CD4-positive, alpha-beta T cell treated with Interleukin-4 for 4 hours (primary cell): Measurements from ENCODE around the gene SIMC1.

ENCODE experiments used
- DNase-seq: peaks from one replicate; pipeline ENCODE4 v3.0.0-alpha.2; 2020

SIMC1 gene

GRCh38 chr5:176389135-176390123 lies 151.2 kb downstream of the SIMC1 start:
- DNase-seq = no peak

DNA sequence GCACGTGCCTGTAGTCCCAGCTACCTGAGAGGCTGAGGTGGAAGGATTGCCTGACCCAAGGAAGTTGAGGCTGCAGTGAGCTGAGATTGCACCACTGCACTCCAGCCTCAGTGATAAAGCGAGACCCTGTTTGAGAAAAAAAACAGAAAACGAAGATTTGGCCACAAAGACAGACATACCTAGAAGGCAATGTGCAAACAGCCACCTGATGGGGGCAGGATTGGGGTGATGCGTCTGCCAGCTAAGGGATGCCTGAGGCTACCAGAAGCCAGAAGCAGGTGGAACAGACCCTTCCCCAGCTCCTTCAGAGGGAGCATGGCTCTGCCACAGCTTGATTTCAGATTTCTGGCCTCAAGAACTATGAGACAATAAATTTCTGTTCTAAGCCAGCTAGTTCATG lies 153.3 kb downstream of the SIMC1 start:
- no peak for DNase-seq

DNA sequence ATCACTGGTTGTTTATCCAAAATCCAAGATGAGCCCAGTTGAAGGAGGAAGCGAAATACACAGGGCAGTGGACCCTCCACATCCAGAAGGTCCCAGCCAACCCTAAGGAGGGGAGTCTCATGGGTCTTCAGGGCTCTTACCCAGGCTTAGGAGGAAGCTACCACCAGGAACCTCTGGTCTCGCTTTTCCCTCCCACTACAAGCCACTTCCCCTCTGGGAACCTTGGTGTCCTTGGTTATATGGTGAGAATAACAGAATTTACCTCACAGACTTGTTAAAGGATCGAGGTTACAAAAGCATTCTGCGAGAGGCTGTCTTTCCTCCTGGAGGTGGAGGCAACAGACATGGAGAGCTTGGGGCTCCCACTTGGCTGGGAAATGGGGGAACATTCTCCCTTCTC lies 153.8 kb downstream of the SIMC1 start:
- DNase-seq = no peak

DNA sequence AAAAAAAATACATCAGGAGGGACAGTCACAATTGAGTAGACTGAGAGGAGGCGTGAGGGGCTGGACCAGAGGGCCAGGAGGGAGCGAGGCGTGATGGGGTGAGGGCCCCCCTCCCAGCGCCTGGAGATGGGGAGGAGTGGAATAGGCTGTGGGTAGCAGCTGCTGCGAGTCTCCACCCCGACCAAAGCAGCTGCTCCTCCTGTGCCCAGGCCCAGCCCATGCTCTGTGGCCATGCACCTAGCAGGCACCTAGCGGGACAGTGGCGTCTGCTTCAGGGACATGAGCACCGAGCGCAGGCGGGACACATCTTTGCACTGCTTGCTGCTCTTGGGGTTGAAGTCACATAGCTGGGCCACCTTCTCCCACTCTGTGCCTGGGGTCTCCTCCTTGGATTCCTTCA lies 154.3 kb downstream of the SIMC1 start:
- no peak for DNase-seq

GRCh38 chr5:176394096-176394495 lies 155.9 kb downstream of the SIMC1 start:
- DNase-seq = no peak

DNA sequence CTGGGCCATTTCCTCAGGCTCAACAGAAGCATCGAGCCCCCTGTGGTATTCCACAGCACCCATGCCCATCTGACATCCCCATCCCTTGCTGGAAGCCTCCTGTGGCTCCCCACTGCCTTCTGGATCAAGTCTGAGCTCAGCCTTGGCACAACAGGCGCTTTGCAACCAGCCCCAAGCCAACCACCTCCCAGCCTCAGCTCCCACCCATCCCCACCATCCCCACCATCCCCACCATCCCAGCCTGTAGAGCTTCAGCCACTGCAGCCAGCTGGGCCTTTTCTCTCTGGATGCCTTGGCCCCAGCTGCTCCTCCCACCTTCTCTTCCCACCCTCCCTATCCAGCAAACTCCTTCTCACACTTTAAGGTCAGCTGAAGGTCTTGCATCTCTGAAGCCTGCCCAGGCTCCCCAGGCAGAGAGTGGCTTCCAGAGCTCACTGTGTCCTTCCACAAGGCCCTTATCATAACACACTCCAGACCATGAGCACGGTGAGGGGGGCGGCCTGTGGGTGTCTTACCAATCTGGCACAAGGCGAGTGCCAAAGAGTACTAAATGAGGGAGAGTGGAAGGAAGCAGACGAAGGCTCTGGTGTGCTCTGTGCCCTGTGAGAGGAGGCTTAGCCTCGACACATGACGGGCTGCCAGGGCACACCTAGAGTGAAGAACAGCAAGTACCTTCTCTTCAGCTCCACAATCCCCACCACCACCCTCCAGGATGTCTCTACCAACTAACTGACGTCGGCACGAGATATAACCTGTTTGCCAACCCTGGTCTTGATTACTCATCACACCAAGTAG lies 156.9 kb downstream of the SIMC1 start:
- no peak for DNase-seq
